Measurements from ENCODE around the gene WDR33. TPM values are rescaled to one million over a fixed set of nuclear protein-coding genes. Genes with fewer than 3 reads are reported as not detected.

The WDR33 gene
- total and polyA plus RNA-seq, 2 of the 13 experiments (the other 11 are each of a cell fraction or from before 2014, with no cell fraction given) = 54.9 to 78.2 TPM

DNA sequence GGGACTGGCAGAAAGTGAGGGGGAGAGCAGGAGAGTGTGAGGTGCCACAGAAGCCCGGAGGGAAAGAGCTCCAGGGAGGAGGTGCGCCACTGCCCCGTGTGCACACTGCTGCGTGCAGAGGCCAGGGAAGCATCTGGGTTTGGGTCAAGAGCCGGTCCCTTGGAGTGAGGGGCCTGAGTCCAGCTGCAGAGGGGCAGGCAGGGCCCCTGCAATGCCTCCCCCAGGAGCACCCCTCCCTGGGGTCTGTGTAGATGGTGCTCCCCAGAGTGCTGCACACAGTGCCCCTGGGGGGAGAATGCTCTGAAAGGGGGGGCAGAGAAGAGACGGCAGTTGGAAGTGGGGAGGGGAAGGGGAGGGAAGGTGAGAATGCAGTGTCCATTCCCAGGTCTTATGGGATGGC lies 132.0 kb downstream of the WDR33 start (continued):
- TF ChIP-seq, protein P1, sequence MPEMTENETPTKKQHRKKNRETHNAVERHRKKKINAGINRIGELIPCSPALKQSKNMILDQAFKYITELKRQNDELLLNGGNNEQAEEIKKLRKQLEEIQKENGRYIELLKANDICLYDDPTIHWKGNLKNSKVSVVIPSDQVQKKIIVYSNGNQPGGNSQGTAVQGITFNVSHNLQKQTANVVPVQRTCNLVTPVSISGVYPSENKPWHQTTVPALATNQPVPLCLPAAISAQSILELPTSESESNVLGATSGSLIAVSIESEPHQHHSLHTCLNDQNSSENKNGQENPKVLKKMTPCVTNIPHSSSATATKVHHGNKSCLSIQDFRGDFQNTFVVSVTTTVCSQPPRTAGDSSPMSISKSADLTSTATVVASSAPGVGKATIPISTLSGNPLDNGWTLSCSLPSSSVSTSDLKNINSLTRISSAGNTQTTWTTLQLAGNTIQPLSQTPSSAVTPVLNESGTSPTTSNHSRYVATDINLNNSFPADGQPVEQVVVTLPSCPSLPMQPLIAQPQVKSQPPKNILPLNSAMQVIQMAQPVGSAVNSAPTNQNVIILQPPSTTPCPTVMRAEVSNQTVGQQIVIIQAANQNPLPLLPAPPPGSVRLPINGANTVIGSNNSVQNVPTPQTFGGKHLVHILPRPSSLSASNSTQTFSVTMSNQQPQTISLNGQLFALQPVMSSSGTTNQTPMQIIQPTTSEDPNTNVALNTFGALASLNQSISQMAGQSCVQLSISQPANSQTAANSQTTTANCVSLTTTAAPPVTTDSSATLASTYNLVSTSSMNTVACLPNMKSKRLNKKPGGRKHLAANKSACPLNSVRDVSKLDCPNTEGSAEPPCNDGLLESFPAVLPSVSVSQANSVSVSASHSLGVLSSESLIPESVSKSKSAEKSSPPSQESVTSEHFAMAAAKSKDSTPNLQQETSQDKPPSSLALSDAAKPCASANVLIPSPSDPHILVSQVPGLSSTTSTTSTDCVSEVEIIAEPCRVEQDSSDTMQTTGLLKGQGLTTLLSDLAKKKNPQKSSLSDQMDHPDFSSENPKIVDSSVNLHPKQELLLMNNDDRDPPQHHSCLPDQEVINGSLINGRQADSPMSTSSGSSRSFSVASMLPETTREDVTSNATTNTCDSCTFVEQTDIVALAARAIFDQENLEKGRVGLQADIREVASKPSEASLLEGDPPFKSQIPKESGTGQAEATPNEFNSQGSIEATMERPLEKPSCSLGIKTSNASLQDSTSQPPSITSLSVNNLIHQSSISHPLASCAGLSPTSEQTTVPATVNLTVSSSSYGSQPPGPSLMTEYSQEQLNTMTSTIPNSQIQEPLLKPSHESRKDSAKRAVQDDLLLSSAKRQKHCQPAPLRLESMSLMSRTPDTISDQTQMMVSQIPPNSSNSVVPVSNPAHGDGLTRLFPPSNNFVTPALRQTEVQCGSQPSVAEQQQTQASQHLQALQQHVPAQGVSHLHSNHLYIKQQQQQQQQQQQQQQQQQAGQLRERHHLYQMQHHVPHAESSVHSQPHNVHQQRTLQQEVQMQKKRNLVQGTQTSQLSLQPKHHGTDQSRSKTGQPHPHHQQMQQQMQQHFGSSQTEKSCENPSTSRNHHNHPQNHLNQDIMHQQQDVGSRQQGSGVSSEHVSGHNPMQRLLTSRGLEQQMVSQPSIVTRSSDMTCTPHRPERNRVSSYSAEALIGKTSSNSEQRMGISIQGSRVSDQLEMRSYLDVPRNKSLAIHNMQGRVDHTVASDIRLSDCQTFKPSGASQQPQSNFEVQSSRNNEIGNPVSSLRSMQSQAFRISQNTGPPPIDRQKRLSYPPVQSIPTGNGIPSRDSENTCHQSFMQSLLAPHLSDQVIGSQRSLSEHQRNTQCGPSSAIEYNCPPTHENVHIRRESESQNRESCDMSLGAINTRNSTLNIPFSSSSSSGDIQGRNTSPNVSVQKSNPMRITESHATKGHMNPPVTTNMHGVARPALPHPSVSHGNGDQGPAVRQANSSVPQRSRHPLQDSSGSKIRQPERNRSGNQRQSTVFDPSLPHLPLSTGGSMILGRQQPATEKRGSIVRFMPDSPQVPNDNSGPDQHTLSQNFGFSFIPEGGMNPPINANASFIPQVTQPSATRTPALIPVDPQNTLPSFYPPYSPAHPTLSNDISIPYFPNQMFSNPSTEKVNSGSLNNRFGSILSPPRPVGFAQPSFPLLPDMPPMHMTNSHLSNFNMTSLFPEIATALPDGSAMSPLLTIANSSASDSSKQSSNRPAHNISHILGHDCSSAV (CRISPR knock-in tag; IDR thresholded peaks at IDR 0.05; ENCODE audit: borderline replicate concordance) = no peak
- no peak for TF ChIP-seq ZNF343 (CRISPR knock-in tag; IDR thresholded peaks at IDR 0.05)
- TF ChIP-seq ARID4A (CRISPR knock-in tag; IDR thresholded peaks at IDR 0.05; ENCODE audit: borderline replicate concordance) = no peak
